AG10803 (cell line): ENCODE measurements around the gene HDGFL2.
A peak's percentile ranks its signal among the peaks of the same experiment; 100 is the strongest.

Experiments used
- DNase-seq: peaks from one replicate; pipeline ENCODE4 v3.0.0; 2010; ENCODE audit warnings: low read depth
- H3K4me3 ChIP-seq: 2 replicates; pipeline ENCODE4 v1.5.1; 2011; ENCODE audit warnings: mild to moderate bottlenecking, low read length, control low read depth
- CTCF ChIP-seq: conservative IDR thresholded peaks from 2 replicates; pipeline ENCODE4 v1.5.1; 2011; ENCODE audit warnings: mild to moderate bottlenecking, low read length, control low read depth, inconsistent platforms

HDGFL2 gene

GRCh38 chr19:4453232-4454179, 18.6 kb upstream of the HDGFL2 start:
- no peak for DNase-seq
- no peak for TF ChIP-seq CTCF
- H3K4me3 ChIP-seq = no peak overlapping the region

GRCh38 chr19:4454747-4455718, 17.1 kb upstream of the HDGFL2 start:
- no peak for TF ChIP-seq CTCF
- peak; percentile 70 for DNase-seq

GRCh38 chr19:4455719-4456475, 16.2 kb upstream of the HDGFL2 start:
- peak overlapping the region; percentile 93 for H3K4me3 ChIP-seq
- TF ChIP-seq CTCF = peak; percentile 1; the same call in 1 of the 2 replicates
- peak; percentile 57 for DNase-seq

More at GRCh38 chr19:4454747-4455718, 17.1 kb upstream of the HDGFL2 start:
- H3K4me3 ChIP-seq = peak overlapping the region; percentile 93

GRCh38 chr19:4456476-4456842, 15.6 kb upstream of the HDGFL2 start:
- H3K4me3 ChIP-seq = peak overlapping the region; percentile 93
- no peak for TF ChIP-seq CTCF
- DNase-seq = peak; percentile 74

- H3K4me3 ChIP-seq = peak overlapping the region; percentile 93
- no peak for TF ChIP-seq CTCF
- DNase-seq = peak; percentile 60
These were observed 15.0 kb upstream of the HDGFL2 start for GRCh38 chr19:4456843-4457653.
